Renal cortex interstitium (tissue), 11 donors: ENCODE results near the gene DDN. TPM values are rescaled to one million over a fixed set of nuclear protein-coding genes. Genes with fewer than 3 reads are reported as not detected.

Source experiments
- DNase-seq, 11 donors: peaks; one replicate each; pipeline ENCODE4 v3.0.0-alpha.2; 2013; ENCODE audit warnings: low read depth in 9 of 11, low spot score in 4 of 11; ENCODE audit errors: extremely low read depth in 1 of 11
- polyA plus RNA-seq, 3 donors: library from polyadenylated mRNA; unstranded; fragments of 120-200 nt; gene quantifications; one replicate each; pipeline ENCODE4 v1.2.1, GENCODE V29; 2013; ENCODE audit not compliant: insufficient read length in 3 of 3

DDN gene
- polyA plus RNA-seq, 3 donors, result 75.3 to 85.3 (median 78.9) TPM

DNA sequence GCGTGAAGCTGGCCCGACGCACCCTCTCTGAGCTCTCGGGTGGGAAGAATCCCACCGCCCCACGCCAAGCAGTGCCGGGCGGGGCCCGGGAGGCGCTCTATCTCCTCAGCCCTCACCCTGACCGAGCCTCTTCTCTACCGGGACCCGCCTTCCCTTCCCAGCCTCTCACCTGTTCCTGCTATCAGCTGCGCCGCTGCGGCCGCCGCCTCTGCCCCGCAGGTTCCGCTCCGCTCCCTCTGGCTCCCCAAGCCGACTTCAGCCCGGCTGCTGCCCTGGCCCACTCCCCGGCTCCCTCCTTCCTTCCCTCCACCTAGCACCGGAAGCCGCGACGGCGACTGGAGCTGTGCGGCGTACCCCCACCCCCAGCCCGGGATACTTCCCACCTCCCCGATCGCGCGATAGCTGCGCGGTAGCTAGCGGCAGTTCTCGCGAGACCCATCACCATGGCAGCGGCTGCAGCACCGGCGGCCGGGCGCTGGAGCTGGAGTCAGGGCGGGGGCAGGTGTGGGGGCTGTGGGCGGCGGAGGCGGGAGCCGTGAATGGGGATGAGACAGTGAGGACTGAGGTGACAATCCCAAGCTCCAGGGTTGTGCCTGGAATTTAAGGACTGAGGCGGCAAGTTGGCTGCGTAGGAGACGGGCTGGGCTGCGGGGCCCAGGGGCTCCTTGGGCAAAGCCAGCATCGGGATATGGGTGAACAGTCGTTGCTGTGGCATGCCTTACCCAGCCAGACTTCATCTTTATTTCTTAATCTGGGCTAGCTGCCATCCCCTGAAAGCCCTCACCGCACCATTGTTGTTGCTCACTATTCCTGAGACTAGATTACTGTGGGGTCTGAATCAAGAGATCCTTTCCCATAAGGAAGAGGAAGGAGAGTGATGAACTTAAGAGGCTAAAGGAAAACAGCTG, 41.8 kb downstream of the DDN start, which contains the start of gene ARF3:
Gene ARF3 (minus strand): TSS at position 347 of the 908 bp plus-strand sequence. CDS start 16,392 bp downstream, outside the sequence.
- DNase-seq, result peak; percentile 81 to 95 (median 93)

DNA sequence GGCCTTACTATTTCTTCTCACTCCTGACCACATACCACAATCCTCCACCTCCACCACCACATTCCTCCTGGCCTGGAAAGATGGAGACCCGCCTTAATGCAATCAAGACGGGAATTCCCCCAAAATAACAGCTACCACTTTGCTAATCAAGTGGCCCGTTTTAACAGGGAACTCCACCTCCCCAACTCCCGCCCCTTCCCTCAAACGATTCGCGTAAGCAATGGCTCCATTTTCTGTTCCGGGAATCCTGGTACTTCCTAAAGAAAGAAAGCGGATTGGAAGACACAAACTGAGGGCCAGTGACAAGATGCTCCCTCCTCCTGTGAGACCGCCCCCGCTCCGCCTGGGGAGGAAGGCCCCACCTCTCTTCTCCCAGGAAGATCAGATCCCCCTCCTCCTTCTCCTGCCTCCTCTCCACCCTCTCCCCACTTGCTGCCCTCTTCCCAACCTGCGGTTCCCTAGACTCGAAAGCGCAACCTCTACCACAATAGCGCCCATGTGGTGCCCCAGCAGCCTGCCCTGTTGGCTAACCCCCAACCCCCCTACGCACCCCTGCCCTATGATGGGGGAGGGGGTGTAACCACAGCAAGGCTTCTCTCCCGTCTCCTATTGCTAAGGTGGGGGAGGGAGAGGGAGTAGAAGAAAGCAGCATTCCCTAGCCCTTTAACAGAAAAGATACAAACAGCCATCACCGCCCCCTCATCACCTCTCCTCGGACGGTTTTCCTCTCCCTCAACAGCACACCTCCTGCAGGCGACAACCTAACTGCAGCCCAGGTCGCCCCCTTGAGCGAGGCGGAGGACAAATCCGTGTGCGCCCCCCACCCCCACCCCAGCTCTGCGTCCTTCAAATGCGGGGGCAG, 42.7 kb downstream of the DDN start:
- DNase-seq, result peak in 10 of 11 donors; percentile 74 to 91 (median 82)

- DNase-seq, result no peak
These were observed 44.2 kb downstream of the DDN start for GRCh38 chr12:48954841-48955501.

GRCh38 chr12:48954061-48954460, 45.1 kb downstream of the DDN start:
- no peak for DNase-seq

- no peak for DNase-seq
These were observed 46.5 kb downstream of the DDN start for GRCh38 chr12:48952691-48953090.

GRCh38 chr12:48947727-48948126, 51.4 kb downstream of the DDN start:
- no peak for DNase-seq

DNA sequence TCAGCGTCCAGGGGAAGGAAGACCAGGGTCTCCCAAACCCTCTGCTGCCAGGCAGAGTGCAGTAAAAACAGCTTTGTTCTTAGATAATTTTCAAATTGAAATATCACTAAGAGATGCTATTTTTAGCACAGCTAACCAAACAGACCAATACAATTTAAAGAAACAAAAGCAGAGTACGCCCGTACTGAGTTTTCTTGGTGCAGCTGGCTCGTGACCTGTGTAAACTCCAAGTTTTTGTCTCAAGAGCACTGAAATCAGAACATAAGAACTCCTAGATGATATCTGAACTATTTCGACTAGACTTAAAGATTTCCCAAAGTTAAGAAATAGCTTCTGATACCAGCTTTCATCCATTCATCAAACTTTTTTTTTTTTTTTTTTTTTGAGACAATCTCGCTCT, 52.2 kb downstream of the DDN start:
- no peak for DNase-seq

- DNase-seq, result no peak
These were observed 53.0 kb downstream of the DDN start for GRCh38 chr12:48946205-48946604.

Other genes with a start within 250 kb of the DDN start
- 100 to 1,000 TPM in 1 of 3 donors, 10 to 100 TPM in 2; 77.3 to 101 (median 96.1) TPM for gene ADCY6, start 210.3 kb downstream of the DDN start, polyA plus RNA-seq
- 10 to 100 TPM; 49.7 to 60.4 (median 56.8) TPM for gene CACNB3, start 180.9 kb downstream of the DDN start, polyA plus RNA-seq
- 100 to 1,000 TPM in 2 of 3 donors, 10 to 100 TPM in 1; 97.2 to 102 (median 100) TPM for gene DDX23, start 147.2 kb downstream of the DDN start, polyA plus RNA-seq
- gene RND1, start 133.5 kb downstream of the DDN start, polyA plus RNA-seq, result 1 to 10 TPM; 2.4 to 2.8 (median 2.6) TPM
- 10 to 100 TPM; 16.2 to 18.9 (median 18.6) TPM for gene FKBP11, start 73.9 kb downstream of the DDN start, polyA plus RNA-seq
- 100 to 1,000 TPM; 124 to 132 (median 130) TPM for gene ARF3, start 41.9 kb downstream of the DDN start, polyA plus RNA-seq
- under 1 TPM in 2 of 3 donors, not detected in 1; 0.08 to 0.33 TPM for gene WNT10B, start 27.6 kb downstream of the DDN start, polyA plus RNA-seq
- gene WNT1, start 21.1 kb downstream of the DDN start, polyA plus RNA-seq, result not detected
- gene PRKAG1, start 19.4 kb upstream of the DDN start, polyA plus RNA-seq, result 10 to 100 TPM; 76.4 to 87.5 (median 80.4) TPM
- gene KMT2D, start 61.4 kb upstream of the DDN start, polyA plus RNA-seq, result 10 to 100 TPM; 44.6 to 67.6 (median 57.7) TPM
- gene RHEBL1, start 70.6 kb upstream of the DDN start, polyA plus RNA-seq, result 1 to 10 TPM; 1.6 to 2.2 (median 2.1) TPM
- under 1 TPM; 0.26 to 0.56 (median 0.44) TPM for gene DHH, start 95.4 kb upstream of the DDN start, polyA plus RNA-seq
- 100 to 1,000 TPM in 1 of 3 donors, 10 to 100 TPM in 2; 72.3 to 116 (median 76.4) TPM for gene LMBR1L, start 111.5 kb upstream of the DDN start, polyA plus RNA-seq
- 1,000 to 10,000 TPM in 2 of 3 donors, 100 to 1,000 TPM in 1; 920 to 1,214 (median 1,042) TPM for gene TUBA1B, start 132.0 kb upstream of the DDN start, polyA plus RNA-seq
- gene TUBA1A, start 189.7 kb upstream of the DDN start, polyA plus RNA-seq, result 100 to 1,000 TPM; 362 to 473 (median 423) TPM